WTC11 (cell line): ENCODE measurements around the gene HBG1. TPM values are rescaled to one million over a fixed set of nuclear protein-coding genes. Genes with fewer than 3 reads are reported as not detected.

Experiments
- ATAC-seq: fragments of 200-7000 bp; cut with Tn5 transposase; 2 replicates; pipeline ENCODE4 v1.10.0; 2021; ENCODE audit warnings: mild to moderate bottlenecking, moderate library complexity
- CTCF ChIA-PET: fragments of 300-600 bp; sonication (Branson Sonifier 250); formaldehyde crosslinking; loops from one replicate; lab custom pipeline; 2021; ENCODE audit warnings: antibody characterized with exemption; lab: Charles Lee
- POLR2A ChIA-PET: fragments of 350-600 bp; sonication (Branson Sonifier 250); formaldehyde crosslinking; loops from one replicate; lab custom pipeline; 2021; ENCODE audit warnings: antibody characterized with exemption; lab: Charles Lee
- DNase-seq: peaks from one replicate; pipeline ENCODE4 v3.0.0; 2021; ENCODE audit warnings: low spot score
- H3K27ac Mint-ChIP-seq: 2 replicates; pipeline ENCODE4 v1.8.0; 2021; ENCODE audit warnings: mixed read lengths
- H3K27me3 Mint-ChIP-seq: 2 replicates; pipeline ENCODE4 v1.8.0; 2021; ENCODE audit warnings: low read depth, mild to moderate bottlenecking, moderate library complexity, mixed read lengths
- H3K36me3 Mint-ChIP-seq: 2 replicates; pipeline ENCODE4 v1.8.0; 2021; ENCODE audit warnings: mixed read lengths
- H3K4me1 Mint-ChIP-seq: 2 replicates; pipeline ENCODE4 v1.8.0; 2022; ENCODE audit warnings: mixed read lengths
- H3K4me3 Mint-ChIP-seq: 2 replicates; pipeline ENCODE4 v1.8.0; 2021; ENCODE audit warnings: mild to moderate bottlenecking, moderate library complexity, mixed read lengths
- H3K9me3 Mint-ChIP-seq: 2 replicates; pipeline ENCODE4 v1.8.0; 2021; ENCODE audit warnings: mixed read lengths
- CBFB ChIP-seq: sonication (generic); formaldehyde crosslinking; IDR thresholded peaks from 2 replicates; pipeline ENCODE4 v1.8.1; 2022; ENCODE audit warnings: mild to moderate bottlenecking, low read depth, missing genetic modification reagents
- CREB1 ChIP-seq: sonication (generic); formaldehyde crosslinking; IDR thresholded peaks from 2 replicates; pipeline ENCODE4 v1.8.0; 2023; ENCODE audit warnings: mild to moderate bottlenecking, missing genetic modification reagents
- ELF4 ChIP-seq: sonication (generic); formaldehyde crosslinking; IDR thresholded peaks from 2 replicates; pipeline ENCODE4 v1.8.1; 2022; ENCODE audit warnings: low read depth, mild to moderate bottlenecking, moderate library complexity, missing genetic modification reagents
- EMX1 ChIP-seq: fragments of 250-450 bp; sonication (Bioruptor Pico); IDR thresholded peaks from 2 replicates; pipeline ENCODE4 v1.8.0; 2021; ENCODE audit warnings: mild to moderate bottlenecking
- FOXJ3 ChIP-seq: sonication (generic); formaldehyde crosslinking; IDR thresholded peaks from 2 replicates; pipeline ENCODE4 v1.9.0; 2021; ENCODE audit warnings: missing genetic modification reagents, mild to moderate bottlenecking, borderline replicate concordance
- FOXK1 ChIP-seq: sonication (generic); formaldehyde crosslinking; IDR thresholded peaks from 2 replicates; pipeline ENCODE4 v1.8.0; 2022; ENCODE audit warnings: mild to moderate bottlenecking, moderate library complexity, missing genetic modification reagents
- GTF2I ChIP-seq: fragments of 250-450 bp; sonication (Bioruptor Pico); conservative IDR thresholded peaks from 2 replicates; pipeline ENCODE4 v1.4.0; 2021; ENCODE audit warnings: mild to moderate bottlenecking
- JAZF1 ChIP-seq: fragments of 250-450 bp; sonication (Bioruptor Pico); IDR thresholded peaks from 2 replicates; pipeline ENCODE4 v1.9.0; 2021; ENCODE audit warnings: moderate library complexity, mild to moderate bottlenecking, inconsistent platforms
- NFATC4 ChIP-seq: fragments of 250-450 bp; sonication (Bioruptor Pico); IDR thresholded peaks from 2 replicates; pipeline ENCODE4 v1.9.0; 2021; ENCODE audit warnings: mild to moderate bottlenecking
- NR3C1 ChIP-seq: sonication (generic); formaldehyde crosslinking; conservative IDR thresholded peaks from 2 replicates; pipeline ENCODE4 v1.8.1; 2023; ENCODE audit warnings: low read depth, mild to moderate bottlenecking, missing genetic modification reagents
- OVOL2 ChIP-seq: fragments of 250-450 bp; sonication (Bioruptor Pico); IDR thresholded peaks from 2 replicates; pipeline ENCODE4 v1.9.0; 2021; ENCODE audit warnings: mild to moderate bottlenecking, borderline replicate concordance
- RELA ChIP-seq: sonication (generic); formaldehyde crosslinking; IDR thresholded peaks from 2 replicates; pipeline ENCODE4 v1.8.1; 2022; ENCODE audit warnings: missing genetic modification reagents, mild to moderate bottlenecking, borderline replicate concordance
- TCF7 ChIP-seq: sonication (generic); formaldehyde crosslinking; IDR thresholded peaks from 2 replicates; pipeline ENCODE4 v1.8.0; 2022; ENCODE audit warnings: mild to moderate bottlenecking, low read depth, missing genetic modification reagents, moderate library complexity
- ZNF121 ChIP-seq: sonication (generic); formaldehyde crosslinking; IDR thresholded peaks from 2 replicates; pipeline ENCODE4 v1.8.0; 2023; ENCODE audit warnings: missing genetic modification reagents
- ZNF219 ChIP-seq: sonication (generic); formaldehyde crosslinking; IDR thresholded peaks from 2 replicates; pipeline ENCODE4 v1.8.0; 2023; ENCODE audit warnings: missing genetic modification reagents, mild to moderate bottlenecking, borderline replicate concordance
- total RNA-seq: library from RNA; stranded (reverse); gene quantifications from 3 replicates; pipeline ENCODE4 v1.2.3, GENCODE V29; 2021
- TF ChIP-seq, protein P1 (sequence below): sonication (generic); formaldehyde crosslinking; IDR thresholded peaks from 2 replicates; pipeline ENCODE4 v1.8.1; 2023; ENCODE audit warnings: mild to moderate bottlenecking, missing genetic modification reagents
- TF ChIP-seq, protein P2 (sequence below): fragments of 250-450 bp; sonication (Bioruptor Pico); IDR thresholded peaks from 2 replicates; pipeline ENCODE4 v1.9.0; 2021; ENCODE audit warnings: moderate library complexity, mild to moderate bottlenecking, inconsistent platforms, borderline replicate concordance
- TF ChIP-seq, protein P3 (sequence below): sonication (generic); formaldehyde crosslinking; IDR thresholded peaks from 2 replicates; pipeline ENCODE4 v1.8.1; 2023; ENCODE audit warnings: mild to moderate bottlenecking, missing genetic modification reagents
- TF ChIP-seq, protein P4 (sequence below): sonication (generic); formaldehyde crosslinking; IDR thresholded peaks from 2 replicates; pipeline ENCODE4 v1.8.1; 2022; ENCODE audit warnings: mild to moderate bottlenecking, moderate library complexity, missing genetic modification reagents
- TF ChIP-seq, protein P5 (sequence below): fragments of 250-450 bp; sonication (Bioruptor Pico); IDR thresholded peaks from 2 replicates; pipeline ENCODE4 v1.9.0; 2021; ENCODE audit warnings: mild to moderate bottlenecking, borderline replicate concordance
- TF ChIP-seq, protein P6 (sequence below): fragments of 250-450 bp; sonication (Bioruptor Pico); conservative IDR thresholded peaks from 2 replicates; pipeline ENCODE4 v1.9.0; 2021; ENCODE audit warnings: mild to moderate bottlenecking

Gene HBG1
- total RNA-seq, 1 experiment from 2014 or later = 3.4 TPM

DNA sequence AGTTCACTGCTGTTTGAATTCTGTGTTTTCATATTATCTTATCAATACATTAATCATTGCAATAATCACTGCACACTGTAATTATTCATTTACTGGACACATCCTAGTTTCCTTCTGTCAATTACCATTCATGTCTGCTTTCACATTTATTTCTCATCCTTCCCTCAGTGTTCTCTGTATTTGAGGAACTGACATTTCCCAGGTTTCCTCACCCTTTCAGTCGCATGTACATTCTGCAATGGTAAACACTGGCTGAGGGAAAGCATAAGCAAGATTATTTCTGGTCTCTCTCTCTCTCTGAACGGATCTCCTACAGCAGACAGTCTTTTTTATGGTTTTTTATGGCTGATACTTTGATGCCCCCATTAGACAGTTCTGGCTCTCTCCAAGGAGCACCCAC lies 11.2 kb downstream of the HBG1 start:
- ATAC-seq (no peak), DNase-seq (no peak)
- TF ChIP-seq GTF2I (CRISPR knock-in tag) (no peak), FOXJ3 (CRISPR knock-in tag) (no peak), ELF4 (CRISPR knock-in tag) (no peak), JAZF1 (CRISPR knock-in tag) (no peak), ZNF219 (CRISPR knock-in tag) (no peak), NR3C1 (CRISPR knock-in tag) (no peak), CREB1 (CRISPR knock-in tag) (no peak), NFATC4 (no peak)
- TF ChIP-seq, protein P1, sequence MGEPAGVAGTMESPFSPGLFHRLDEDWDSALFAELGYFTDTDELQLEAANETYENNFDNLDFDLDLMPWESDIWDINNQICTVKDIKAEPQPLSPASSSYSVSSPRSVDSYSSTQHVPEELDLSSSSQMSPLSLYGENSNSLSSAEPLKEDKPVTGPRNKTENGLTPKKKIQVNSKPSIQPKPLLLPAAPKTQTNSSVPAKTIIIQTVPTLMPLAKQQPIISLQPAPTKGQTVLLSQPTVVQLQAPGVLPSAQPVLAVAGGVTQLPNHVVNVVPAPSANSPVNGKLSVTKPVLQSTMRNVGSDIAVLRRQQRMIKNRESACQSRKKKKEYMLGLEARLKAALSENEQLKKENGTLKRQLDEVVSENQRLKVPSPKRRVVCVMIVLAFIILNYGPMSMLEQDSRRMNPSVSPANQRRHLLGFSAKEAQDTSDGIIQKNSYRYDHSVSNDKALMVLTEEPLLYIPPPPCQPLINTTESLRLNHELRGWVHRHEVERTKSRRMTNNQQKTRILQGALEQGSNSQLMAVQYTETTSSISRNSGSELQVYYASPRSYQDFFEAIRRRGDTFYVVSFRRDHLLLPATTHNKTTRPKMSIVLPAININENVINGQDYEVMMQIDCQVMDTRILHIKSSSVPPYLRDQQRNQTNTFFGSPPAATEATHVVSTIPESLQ (CRISPR knock-in tag) = no peak
- TF ChIP-seq, protein P2, sequence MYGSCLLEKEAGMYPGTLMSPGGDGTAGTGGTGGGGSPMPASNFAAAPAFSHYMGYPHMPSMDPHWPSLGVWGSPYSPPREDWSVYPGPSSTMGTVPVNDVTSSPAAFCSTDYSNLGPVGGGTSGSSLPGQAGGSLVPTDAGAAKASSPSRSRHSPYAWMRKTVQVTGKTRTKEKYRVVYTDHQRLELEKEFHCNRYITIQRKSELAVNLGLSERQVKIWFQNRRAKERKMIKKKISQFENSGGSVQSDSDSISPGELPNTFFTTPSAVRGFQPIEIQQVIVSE (CRISPR knock-in tag) = no peak
- no peaks in the 10 kb centered on the region for H3K9me3 Mint-ChIP-seq
- CTCF ChIA-PET = no interaction called here
- no peaks in the 10 kb centered on the region for H3K4me1 Mint-ChIP-seq
- no peak overlapping the region for H3K27ac Mint-ChIP-seq
- POLR2A ChIA-PET = no interaction called here
- no peaks in the 10 kb centered on the region; the same call in 1 of the 2 replicates for H3K27me3 Mint-ChIP-seq
- H3K36me3 Mint-ChIP-seq = no peaks in the 10 kb centered on the region
- no peak overlapping the region for H3K4me3 Mint-ChIP-seq

DNA sequence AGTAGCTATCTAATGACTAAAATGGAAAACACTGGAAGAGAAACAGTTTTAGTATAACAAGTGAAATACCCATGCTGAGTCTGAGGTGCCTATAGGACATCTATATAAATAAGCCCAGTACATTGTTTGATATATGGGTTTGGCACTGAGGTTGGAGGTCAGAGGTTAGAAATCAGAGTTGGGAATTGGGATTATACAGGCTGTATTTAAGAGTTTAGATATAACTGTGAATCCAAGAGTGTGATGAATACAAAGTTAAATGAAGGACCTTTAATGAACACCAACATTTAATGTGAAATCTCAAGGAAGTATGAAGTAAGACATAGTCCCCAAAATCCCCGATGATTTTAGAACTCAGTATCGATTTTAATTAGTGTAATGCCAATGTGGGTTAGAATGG lies 12.2 kb downstream of the HBG1 start:
- no peak overlapping the region for H3K4me3 Mint-ChIP-seq
- H3K4me1 Mint-ChIP-seq = no peaks in the 10 kb centered on the region
- H3K9me3 Mint-ChIP-seq = no peaks in the 10 kb centered on the region
- no peaks in the 10 kb centered on the region; the same call in 1 of the 2 replicates for H3K27me3 Mint-ChIP-seq
- DNase-seq = no peak
- POLR2A ChIA-PET = no interaction called here
- no peak for ATAC-seq
- CTCF ChIA-PET = no interaction called here
- TF ChIP-seq ZNF219 (CRISPR knock-in tag) = no peak
- TF ChIP-seq, protein P3, sequence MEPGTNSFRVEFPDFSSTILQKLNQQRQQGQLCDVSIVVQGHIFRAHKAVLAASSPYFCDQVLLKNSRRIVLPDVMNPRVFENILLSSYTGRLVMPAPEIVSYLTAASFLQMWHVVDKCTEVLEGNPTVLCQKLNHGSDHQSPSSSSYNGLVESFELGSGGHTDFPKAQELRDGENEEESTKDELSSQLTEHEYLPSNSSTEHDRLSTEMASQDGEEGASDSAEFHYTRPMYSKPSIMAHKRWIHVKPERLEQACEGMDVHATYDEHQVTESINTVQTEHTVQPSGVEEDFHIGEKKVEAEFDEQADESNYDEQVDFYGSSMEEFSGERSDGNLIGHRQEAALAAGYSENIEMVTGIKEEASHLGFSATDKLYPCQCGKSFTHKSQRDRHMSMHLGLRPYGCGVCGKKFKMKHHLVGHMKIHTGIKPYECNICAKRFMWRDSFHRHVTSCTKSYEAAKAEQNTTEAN (CRISPR knock-in tag) = no peak
- TF ChIP-seq OVOL2 (CRISPR knock-in tag) = no peak
- no peak for TF ChIP-seq CBFB (CRISPR knock-in tag)
- no peak for TF ChIP-seq ZNF121
- TF ChIP-seq TCF7 (CRISPR knock-in tag) = no peak
- no peak for TF ChIP-seq NR3C1 (CRISPR knock-in tag)
- TF ChIP-seq FOXK1 (CRISPR knock-in tag) = no peak
- no peak for TF ChIP-seq RELA (CRISPR knock-in tag)
- TF ChIP-seq, protein P4, sequence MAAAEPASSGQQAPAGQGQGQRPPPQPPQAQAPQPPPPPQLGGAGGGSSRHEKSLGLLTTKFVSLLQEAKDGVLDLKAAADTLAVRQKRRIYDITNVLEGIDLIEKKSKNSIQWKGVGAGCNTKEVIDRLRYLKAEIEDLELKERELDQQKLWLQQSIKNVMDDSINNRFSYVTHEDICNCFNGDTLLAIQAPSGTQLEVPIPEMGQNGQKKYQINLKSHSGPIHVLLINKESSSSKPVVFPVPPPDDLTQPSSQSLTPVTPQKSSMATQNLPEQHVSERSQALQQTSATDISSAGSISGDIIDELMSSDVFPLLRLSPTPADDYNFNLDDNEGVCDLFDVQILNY (CRISPR knock-in tag) = no peak
- TF ChIP-seq, protein P5, sequence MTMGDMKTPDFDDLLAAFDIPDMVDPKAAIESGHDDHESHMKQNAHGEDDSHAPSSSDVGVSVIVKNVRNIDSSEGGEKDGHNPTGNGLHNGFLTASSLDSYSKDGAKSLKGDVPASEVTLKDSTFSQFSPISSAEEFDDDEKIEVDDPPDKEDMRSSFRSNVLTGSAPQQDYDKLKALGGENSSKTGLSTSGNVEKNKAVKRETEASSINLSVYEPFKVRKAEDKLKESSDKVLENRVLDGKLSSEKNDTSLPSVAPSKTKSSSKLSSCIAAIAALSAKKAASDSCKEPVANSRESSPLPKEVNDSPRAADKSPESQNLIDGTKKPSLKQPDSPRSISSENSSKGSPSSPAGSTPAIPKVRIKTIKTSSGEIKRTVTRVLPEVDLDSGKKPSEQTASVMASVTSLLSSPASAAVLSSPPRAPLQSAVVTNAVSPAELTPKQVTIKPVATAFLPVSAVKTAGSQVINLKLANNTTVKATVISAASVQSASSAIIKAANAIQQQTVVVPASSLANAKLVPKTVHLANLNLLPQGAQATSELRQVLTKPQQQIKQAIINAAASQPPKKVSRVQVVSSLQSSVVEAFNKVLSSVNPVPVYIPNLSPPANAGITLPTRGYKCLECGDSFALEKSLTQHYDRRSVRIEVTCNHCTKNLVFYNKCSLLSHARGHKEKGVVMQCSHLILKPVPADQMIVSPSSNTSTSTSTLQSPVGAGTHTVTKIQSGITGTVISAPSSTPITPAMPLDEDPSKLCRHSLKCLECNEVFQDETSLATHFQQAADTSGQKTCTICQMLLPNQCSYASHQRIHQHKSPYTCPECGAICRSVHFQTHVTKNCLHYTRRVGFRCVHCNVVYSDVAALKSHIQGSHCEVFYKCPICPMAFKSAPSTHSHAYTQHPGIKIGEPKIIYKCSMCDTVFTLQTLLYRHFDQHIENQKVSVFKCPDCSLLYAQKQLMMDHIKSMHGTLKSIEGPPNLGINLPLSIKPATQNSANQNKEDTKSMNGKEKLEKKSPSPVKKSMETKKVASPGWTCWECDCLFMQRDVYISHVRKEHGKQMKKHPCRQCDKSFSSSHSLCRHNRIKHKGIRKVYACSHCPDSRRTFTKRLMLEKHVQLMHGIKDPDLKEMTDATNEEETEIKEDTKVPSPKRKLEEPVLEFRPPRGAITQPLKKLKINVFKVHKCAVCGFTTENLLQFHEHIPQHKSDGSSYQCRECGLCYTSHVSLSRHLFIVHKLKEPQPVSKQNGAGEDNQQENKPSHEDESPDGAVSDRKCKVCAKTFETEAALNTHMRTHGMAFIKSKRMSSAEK = no peak
- no peak for TF ChIP-seq EMX1 (CRISPR knock-in tag)
- TF ChIP-seq, protein P6, sequence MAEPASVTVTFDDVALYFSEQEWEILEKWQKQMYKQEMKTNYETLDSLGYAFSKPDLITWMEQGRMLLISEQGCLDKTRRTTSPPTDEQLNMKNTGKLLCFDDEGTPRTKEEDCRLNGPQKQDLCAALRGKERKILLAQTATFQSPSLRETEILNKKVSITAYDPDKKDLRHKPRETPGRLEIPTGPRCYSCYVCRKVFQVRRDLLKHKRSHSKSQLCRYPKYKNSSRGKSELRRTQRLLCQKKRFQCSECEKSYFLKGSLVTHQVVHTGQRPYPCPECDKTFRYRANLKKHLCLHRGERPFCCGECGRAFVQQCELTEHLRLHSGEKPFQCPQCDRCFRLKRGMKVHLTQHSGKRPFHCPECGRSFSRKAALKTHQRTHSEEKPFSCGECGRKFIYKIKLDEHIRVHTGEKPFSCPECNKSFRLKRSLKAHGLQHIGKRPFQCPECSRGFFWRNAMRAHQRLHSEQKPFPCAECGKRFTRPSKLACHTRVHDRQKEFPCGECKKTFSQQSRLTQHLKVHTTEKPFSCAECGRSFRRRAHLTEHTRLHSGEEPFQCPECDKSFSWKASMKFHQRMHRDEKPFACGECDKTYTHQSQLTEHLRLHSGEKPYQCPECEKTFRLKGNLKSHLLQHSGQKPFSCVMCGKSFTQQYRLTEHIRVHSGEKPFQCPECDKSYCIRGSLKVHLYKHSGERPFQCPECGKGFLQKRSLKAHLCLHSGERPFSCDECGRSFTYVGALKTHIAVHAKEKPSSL (CRISPR knock-in tag) = no peak
- no peaks in the 10 kb centered on the region for H3K36me3 Mint-ChIP-seq
- no peak overlapping the region for H3K27ac Mint-ChIP-seq
